H1 (cell line): ENCODE results near the gene MYOG. TPM values are rescaled to one million over a fixed set of nuclear protein-coding genes. Genes with fewer than 3 reads are reported as not detected.

Source experiments
- CTCF ChIA-PET: fragments of 300-600 bp; sonication (Branson Sonifier 250); formaldehyde crosslinking; loops from one replicate; lab custom pipeline; 2021; ENCODE audit not compliant: partially characterized antibody; lab: Charles Lee
- POLR2A ChIA-PET: fragments of 300-600 bp; sonication (Branson Sonifier 250); formaldehyde crosslinking; loops from one replicate; lab custom pipeline; 2021; ENCODE audit warnings: inconsistent platforms; ENCODE audit not compliant: partially characterized antibody; lab: Charles Lee
- DNase-seq, 2 experiments: peaks; one replicate each; pipeline versions ENCODE4 v3.0.0 to v3.0.0-alpha.2; 2010 to 2022; ENCODE audit warnings: low spot score in 2 of 2, low read depth in 1 of 2, mixed read lengths in 1 of 2
- FAIRE-seq: peaks from 2 replicates; lab custom pipeline; 2011; peaks lifted over from hg19 to GRCh38; lab: Jason Lieb, UNC
- H2AFZ ChIP-seq: 2 replicates; pipeline ENCODE4 v1.8.1; 2012; ENCODE audit warnings: low read length, inconsistent platforms
- H2AK5ac ChIP-seq: 2 replicates; pipeline ENCODE4 v1.6.1; 2013; ENCODE audit warnings: low read depth, low read length
- H2BK120ac ChIP-seq: replicated peaks from 2 replicates; pipeline ENCODE3; 2013; ENCODE audit warnings: low read depth, low read length, inconsistent platforms
- H2BK12ac ChIP-seq: 2 replicates; pipeline ENCODE4 v1.6.1; 2013; ENCODE audit warnings: low read depth, low read length
- H2BK15ac ChIP-seq: 2 replicates; pipeline ENCODE4 v1.6.1; 2013; ENCODE audit warnings: low read length
- H2BK20ac ChIP-seq: 2 replicates; pipeline ENCODE4 v1.6.1; 2013; ENCODE audit warnings: low read length
- H2BK5ac ChIP-seq: 2 replicates; pipeline ENCODE4 v1.6.1; 2013; ENCODE audit warnings: low read depth, low read length
- H3K14ac ChIP-seq: 2 replicates; pipeline ENCODE4 v1.6.1; 2013; ENCODE audit warnings: inconsistent platforms; ENCODE audit not compliant: insufficient read length
- H3K18ac ChIP-seq: 2 replicates; pipeline ENCODE4 v1.6.1; 2013; ENCODE audit warnings: low read length; ENCODE audit errors: extremely low read depth
- H3K23ac ChIP-seq: 2 replicates; pipeline ENCODE4 v1.6.1; 2013; ENCODE audit warnings: inconsistent platforms; ENCODE audit not compliant: insufficient read length
- H3K23me2 ChIP-seq: 2 replicates; pipeline ENCODE4 v1.6.1; 2013; ENCODE audit warnings: low read depth, low read length
- H3K27ac ChIP-seq: 2 replicates; pipeline ENCODE4 v1.6.1; 2011; ENCODE audit warnings: low read depth, low read length, inconsistent platforms
- H3K27me3 ChIP-seq, 4 experiments: replicated peaks in 1 of 4; 1 replicate in 1 of 4; 2 replicates in 3 of 4; pipeline versions ENCODE4 v1.6.1 to v1.8.1; 2011 to 2013; ENCODE audit warnings: low read length in 3 of 4, mild to moderate bottlenecking in 3 of 4, inconsistent platforms in 2 of 4, mixed read lengths in 2 of 4, moderate library complexity in 1 of 4; ENCODE audit not compliant: control insufficient read depth in 3 of 4, insufficient read depth in 3 of 4; ENCODE audit errors: extremely low read depth in 1 of 4
- H3K36me3 ChIP-seq, 4 experiments: 2 replicates each; pipeline versions ENCODE4 v1.6.1 to v1.8.1; 2011 to 2013; ENCODE audit warnings: mild to moderate bottlenecking in 4 of 4, low read length in 3 of 4, moderate library complexity in 2 of 4, control low read depth in 1 of 4, inconsistent platforms in 1 of 4; ENCODE audit not compliant: insufficient read depth in 4 of 4, control insufficient read depth in 2 of 4
- H3K4ac ChIP-seq: replicated peaks from 2 replicates; pipeline ENCODE3; 2013; ENCODE audit warnings: low read length, low read depth, mixed read lengths, inconsistent platforms; ENCODE audit not compliant: insufficient read length
- H3K4me1 ChIP-seq, 4 experiments: replicated peaks in 1 of 4; 1 replicate in 1 of 4; 2 replicates in 3 of 4; pipeline versions ENCODE4 v1.6.1 to v1.8.1; 2011 to 2013; ENCODE audit warnings: low read length in 3 of 4, inconsistent platforms in 2 of 4, mixed read lengths in 1 of 4; ENCODE audit not compliant: insufficient read depth in 4 of 4, control insufficient read depth in 3 of 4
- H3K4me2 ChIP-seq, 2 experiments: 2 replicates each; pipeline versions ENCODE4 v1.6.1 to v1.8.1; 2011 to 2013; ENCODE audit warnings: low read depth in 2 of 2, low read length in 2 of 2, control low read depth in 1 of 2, inconsistent platforms in 1 of 2, mild to moderate bottlenecking in 1 of 2; ENCODE audit not compliant: insufficient read depth in 1 of 2
- H3K4me3 ChIP-seq, 4 experiments: fragments of 200-600, 300-600 bp in 1 of 4; sonication (generic), shearing (Covaris generic), sonication (Bioruptor Twin) in 1 of 4; 2 replicates each; pipeline versions ENCODE4 v1.5.1 to v1.8.1; 2011 to 2016; ENCODE audit warnings: low read length in 4 of 4, low read depth in 3 of 4, control low read depth in 2 of 4, inconsistent platforms in 2 of 4, mild to moderate bottlenecking in 2 of 4, mixed read lengths in 1 of 4, moderate library complexity in 1 of 4; ENCODE audit not compliant: insufficient read depth in 2 of 4; ENCODE audit errors: extremely low read depth in 1 of 4
- H3K56ac ChIP-seq: replicated peaks from 2 replicates; pipeline ENCODE3; 2013; ENCODE audit warnings: low read depth, mild to moderate bottlenecking, mixed read lengths, low read length, inconsistent platforms; ENCODE audit not compliant: insufficient read length
- H3K79me1 ChIP-seq: 2 replicates; pipeline ENCODE4 v1.6.1; 2013; ENCODE audit warnings: low read depth, low read length, control low read depth
- H3K79me2 ChIP-seq, 2 experiments: 2 replicates each; pipeline versions ENCODE4 v1.6.1 to v1.8.1; 2012 to 2013; ENCODE audit warnings: low read length in 2 of 2, mild to moderate bottlenecking in 2 of 2, inconsistent platforms in 1 of 2; ENCODE audit not compliant: insufficient read depth in 2 of 2, control insufficient read depth in 1 of 2
- H3K9ac ChIP-seq, 4 experiments: replicated peaks in 1 of 4; 1 replicate in 1 of 4; 2 replicates in 3 of 4; pipeline versions ENCODE4 v1.6.1 to v1.8.1; 2011 to 2013; ENCODE audit warnings: low read depth in 3 of 4, low read length in 3 of 4, control low read depth in 2 of 4, mild to moderate bottlenecking in 2 of 4, moderate library complexity in 2 of 4, inconsistent platforms in 1 of 4; ENCODE audit errors: extremely low read depth in 1 of 4
- H3K9me3 ChIP-seq, 2 experiments: 2 replicates each; pipeline versions ENCODE4 v1.6.1 to v1.8.1; 2012 to 2013; ENCODE audit warnings: mild to moderate bottlenecking in 2 of 2, moderate library complexity in 2 of 2, control low read depth in 1 of 2, inconsistent platforms in 1 of 2, low read depth in 1 of 2, low read length in 1 of 2, mixed read lengths in 1 of 2; ENCODE audit not compliant: insufficient read depth in 2 of 2
- H4K20me1 ChIP-seq, 2 experiments: replicated peaks in 1 of 2; 2 replicates each; pipeline versions ENCODE3 to v1.8.1; 2011 to 2013; ENCODE audit warnings: inconsistent platforms in 2 of 2, low read length in 2 of 2, mild to moderate bottlenecking in 1 of 2; ENCODE audit not compliant: insufficient read depth in 2 of 2, control insufficient read depth in 1 of 2
- H4K5ac ChIP-seq: 2 replicates; pipeline ENCODE4 v1.6.1; 2013; ENCODE audit warnings: low read length, low read depth, mixed read lengths, inconsistent platforms; ENCODE audit not compliant: insufficient read length
- H4K8ac ChIP-seq: 2 replicates; pipeline ENCODE4 v1.8.0; 2013; ENCODE audit warnings: mild to moderate bottlenecking, moderate library complexity, low read length, inconsistent platforms; ENCODE audit not compliant: insufficient read depth; ENCODE audit errors: extremely low read depth
- H4K91ac ChIP-seq: replicated peaks from 2 replicates; pipeline ENCODE3; 2013; ENCODE audit warnings: low read length, mixed read lengths, inconsistent platforms; ENCODE audit not compliant: insufficient read length
- ATF3 ChIP-seq: IDR thresholded peaks from 2 replicates; pipeline ENCODE4 v1.6.1; 2011; ENCODE audit warnings: low read depth, mild to moderate bottlenecking, low read length; ENCODE audit not compliant: insufficient read depth
- BACH1 ChIP-seq: IDR thresholded peaks from 2 replicates; pipeline ENCODE4 v1.6.1; 2012; ENCODE audit warnings: low read length, improper control_type of control experiment
- BRCA1 ChIP-seq: IDR thresholded peaks from 2 replicates; pipeline ENCODE4 v1.6.1; 2012; ENCODE audit warnings: low read depth, low read length, improper control_type of control experiment
- CHD1 ChIP-seq: IDR thresholded peaks from 2 replicates; pipeline ENCODE4 v1.6.1; 2012; ENCODE audit warnings: low read depth, low read length, improper control_type of control experiment
- KDM4A ChIP-seq: IDR thresholded peaks from one replicate; pipeline ENCODE4 v1.7.1; 2012; ENCODE audit warnings: low read depth, mild to moderate bottlenecking, moderate library complexity, low read length, inconsistent platforms; ENCODE audit not compliant: severe bottlenecking
- NANOG ChIP-seq: IDR thresholded peaks from 2 replicates; pipeline ENCODE4 v1.6.1; 2011; ENCODE audit warnings: low read length, low read depth, mild to moderate bottlenecking, inconsistent platforms; ENCODE audit not compliant: insufficient read depth, poor library complexity, severe bottlenecking
- NRF1 ChIP-seq: IDR thresholded peaks from 2 replicates; pipeline ENCODE4 v1.6.1; 2011; ENCODE audit warnings: mild to moderate bottlenecking, low read depth, low read length, improper control_type of control experiment
- POLR2AphosphoS5 ChIP-seq: IDR thresholded peaks from 2 replicates; pipeline ENCODE4 v1.6.1; 2011; ENCODE audit warnings: low read depth, low read length
- RFX5 ChIP-seq: IDR thresholded peaks from 2 replicates; pipeline ENCODE4 v1.6.1; 2011; ENCODE audit warnings: low read depth, low read length, improper control_type of control experiment, borderline replicate concordance
- SIRT6 ChIP-seq: IDR thresholded peaks from one replicate; pipeline ENCODE4 v1.7.1; 2012; ENCODE audit warnings: low read length, inconsistent platforms
- SP1 ChIP-seq: IDR thresholded peaks from 2 replicates; pipeline ENCODE4 v1.6.1; 2011; ENCODE audit warnings: low read depth, low read length
- SRF ChIP-seq: IDR thresholded peaks from 2 replicates; pipeline ENCODE4 v1.6.1; 2011; ENCODE audit warnings: mild to moderate bottlenecking, low read depth, low read length, moderate library complexity
- SUZ12 ChIP-seq: fragments of 200-600 bp; sonication (generic); IDR thresholded peaks from 2 replicates; pipeline ENCODE4 v1.6.1; 2012; ENCODE audit warnings: mild to moderate bottlenecking, inconsistent platforms, low read length, moderate library complexity, mixed read lengths
- TBP ChIP-seq: IDR thresholded peaks from 2 replicates; pipeline ENCODE4 v1.6.1; 2011; ENCODE audit warnings: low read depth, low read length, improper control_type of control experiment
- TEAD4 ChIP-seq: IDR thresholded peaks from 2 replicates; pipeline ENCODE4 v1.6.1; 2012; ENCODE audit warnings: low read depth, low read length, inconsistent platforms, mixed read lengths
- WGBS, 2 experiments: shearing (Covaris generic) in 1 of 2; methylation state at CpG; one replicate each; pipeline versions ENCODE4 v1.1.6 to v1.1.7; 2013 to 2015; ENCODE audit warnings: low lambda C conversion rate in 2 of 2, mixed read lengths in 2 of 2, inconsistent platforms in 1 of 2, low coverage in 1 of 2, missing lambda C conversion rate in 1 of 2; ENCODE audit not compliant: insufficient replicate concordance in 2 of 2, insufficient coverage in 1 of 2, insufficient read length in 1 of 2; ENCODE audit errors: extremely low coverage in 1 of 2, missing lambda C conversion rate in 1 of 2; 5-methylcytosine and 5-hydroxymethylcytosine counted together
- polyA plus RNA-seq, 7 experiments: library from polyadenylated mRNA; depleted of rRNA in 3 of 7; stranded (reverse) in 5 of 7; unstranded in 2 of 7; fragments of >200 nt in 5 of 7; fragments of 200-250 nt in 2 of 7; gene quantifications; 1 replicate in 5 of 7; 2 replicates in 1 of 7; 4 replicates in 1 of 7; pipeline versions ENCODE4 v1.2.1 to v1.2.3, GENCODE V29; 2011 to 2013; ENCODE audit warnings: missing spikeins in 2 of 7, mixed read lengths in 2 of 7
- total RNA-seq: library from RNA; stranded (reverse); fragmentation: NEBNext Ultra II Directional; extraction: Animal tissue kit (Norgen Biotek cat#: 25700); gene quantifications from 2 replicates; pipeline ENCODE4 v1.2.1, GENCODE V29; 2021

The MYOG gene
- total and polyA plus RNA-seq, 2 of the 8 experiments (the other 6 are each of a cell fraction or from before 2014, with no cell fraction given), result not detected

- no peak overlapping the region for H3K56ac ChIP-seq
- WGBS, 2 experiments, result 89% methylated on average over 3 of the region's 3 CpGs; no CpG with 5 or more reads in 1 of the 2 experiments
- no peaks in the 10 kb centered on the region for H3K9me3 ChIP-seq
- no peak overlapping the region for H2AK5ac ChIP-seq
- no peak overlapping the region for H3K4ac ChIP-seq
- H3K79me2 ChIP-seq, result no peaks in the 10 kb centered on the region
- no peaks in the 10 kb centered on the region; the same call in 1 of the 2 replicates for H3K79me1 ChIP-seq
- no peak overlapping the region for H2BK20ac ChIP-seq
- no peak for FAIRE-seq
- H3K18ac ChIP-seq, result no peak overlapping the region
- no peak for DNase-seq
- H3K27ac ChIP-seq, result no peak overlapping the region
- no peak overlapping the region for H4K8ac ChIP-seq
- peaks cover 6% of the 10 kb centered on the region; the same call in 1 of the 2 replicates for H3K23me2 ChIP-seq
- H3K23ac ChIP-seq, result no peak overlapping the region
- H2BK15ac ChIP-seq, result no peak overlapping the region
- H2BK12ac ChIP-seq, result no peak overlapping the region
- H2BK120ac ChIP-seq, result no peak overlapping the region
- no peak overlapping the region for H4K91ac ChIP-seq
- no peak overlapping the region for H3K9ac ChIP-seq
- no peak overlapping the region for H3K4me3 ChIP-seq
- H3K4me2 ChIP-seq, result no peak overlapping the region
- no peak overlapping the region for H2AFZ ChIP-seq
- no peak overlapping the region for H2BK5ac ChIP-seq
- H3K14ac ChIP-seq, result no peak overlapping the region
- POLR2A ChIA-PET, result interaction anchor here (1.2 kb wide), 1 partner anchor 24 kb away, joined by 3 read pairs; no protein-coding TSS in a partner anchor
- CTCF ChIA-PET, result interaction anchor here (0.7 to 49.7 kb wide), 6 partner anchors 11 to 143 kb away, joined by 3 to 1089 read pairs (median 73); partner anchors contain the start of genes ADORA1, MYOG and PPFIA4
- H3K4me1 ChIP-seq, result peaks cover 0 to 10% (median 5%) of the 10 kb centered on the region in 4 experiments; a peak in 5 of 7 replicates
- H3K27me3 ChIP-seq, result peaks cover 3 to 32% (median 31%) of the 10 kb centered on the region in 4 experiments
- peaks cover 0 to 5% of the 10 kb centered on the region in 2 experiments for H4K20me1 ChIP-seq
- H3K36me3 ChIP-seq, result no peaks in the 10 kb centered on the region
- no peak overlapping the region for H4K5ac ChIP-seq
- TF ChIP-seq TEAD4 (no peak), KDM4A (no peak), ATF3 (no peak), SUZ12 (no peak), NRF1 (no peak), CHD1 (no peak), SP1 (no peak), TBP (no peak), POLR2AphosphoS5 (no peak), SIRT6 (no peak), NANOG (no peak), BRCA1 (no peak), RFX5 (no peak), SRF (no peak), BACH1 (no peak)
Observed at GRCh38 chr1:203072911-203073310, 12.9 kb downstream of the MYOG start.
